Activated T-helper 1 cell treated with anti-CD3 and anti-CD28 coated beads, Interleukin-12 subunit alpha, Interleukin-12 subunit beta, Interleukin-2, Interleukin-4 antibody, amounts not matched to agents 30 ng/mL and 10 ng/mL and 1 ng/mL, durations not matched to agents 14 hours and 24 hours and 36 hours (primary cell): Measurements from ENCODE around the gene OBSL1. TPM values are rescaled to one million over a fixed set of nuclear protein-coding genes. Genes with fewer than 3 reads are reported as not detected.

Experiments used
- DNase-seq: peaks from one replicate; pipeline ENCODE4 v3.0.0; 2021; ENCODE audit warnings: low spot score
- H3K27ac Mint-ChIP-seq: one replicate; pipeline ENCODE4 v1.8.0; 2021; ENCODE audit warnings: mild to moderate bottlenecking, mixed read lengths
- H3K27me3 Mint-ChIP-seq: one replicate; pipeline ENCODE4 v1.8.0; 2022; ENCODE audit warnings: mild to moderate bottlenecking, moderate library complexity, mixed read lengths; ENCODE audit not compliant: insufficient read depth
- H3K36me3 Mint-ChIP-seq: one replicate; pipeline ENCODE4 v1.8.0; 2021; ENCODE audit warnings: low read depth, mixed read lengths
- H3K4me1 Mint-ChIP-seq: one replicate; pipeline ENCODE4 v1.8.0; 2021; ENCODE audit warnings: low read depth, mixed read lengths
- H3K4me3 Mint-ChIP-seq: one replicate; pipeline ENCODE4 v1.8.0; 2021; ENCODE audit warnings: mild to moderate bottlenecking, moderate library complexity, mixed read lengths
- H3K9me3 Mint-ChIP-seq: one replicate; pipeline ENCODE4 v1.8.0; 2021; ENCODE audit warnings: mixed read lengths
- intact Hi-C: fragments of 100-400 bp; cut with micrococcal nuclease; formaldehyde crosslinking; loops from one replicate; pipeline ENCODE4 v1.15.1; 2024
- total RNA-seq: library from RNA; stranded (reverse); gene quantifications from 2 replicates; pipeline ENCODE4 v1.2.3, GENCODE V29; 2022

OBSL1 gene
- total RNA-seq, 1 donor from 2014 or later, result 0.21 TPM

GRCh38 chr2:219513787-219514186, 57.6 kb downstream of the OBSL1 start:
- H3K9me3 Mint-ChIP-seq, result no peaks in the 10 kb centered on the region
- no peak overlapping the region for H3K4me3 Mint-ChIP-seq
- H3K4me1 Mint-ChIP-seq, result peaks cover 10% of the 10 kb centered on the region
- no peaks in the 10 kb centered on the region for H3K36me3 Mint-ChIP-seq
- H3K27ac Mint-ChIP-seq, result no peak overlapping the region
- DNase-seq, result no peak
- intact Hi-C loops, result no loop called here
- peaks cover 66% of the 10 kb centered on the region for H3K27me3 Mint-ChIP-seq

- no peak for DNase-seq
- Mint-ChIP-seq H3K27ac (no peak overlapping the region), H3K4me3 (no peak overlapping the region), H3K27me3 (peaks cover 59% of the 10 kb centered on the region), H3K4me1 (peaks cover 10% of the 10 kb centered on the region), H3K9me3 (no peaks in the 10 kb centered on the region), H3K36me3 (no peaks in the 10 kb centered on the region)
- intact Hi-C loops, result no loop called here
Observed at GRCh38 chr2:219512524-219513216, 58.7 kb downstream of the OBSL1 start.

GRCh38 chr2:219511547-219512325, 59.6 kb downstream of the OBSL1 start:
- Mint-ChIP-seq H3K27me3 (peaks cover 54% of the 10 kb centered on the region), H3K4me1 (peaks cover 10% of the 10 kb centered on the region), H3K9me3 (no peaks in the 10 kb centered on the region), H3K27ac (no peak overlapping the region), H3K4me3 (no peak overlapping the region), H3K36me3 (no peaks in the 10 kb centered on the region)
- intact Hi-C loops, result no loop called here
- DNase-seq, result no peak

- DNase-seq, result no peak
- Mint-ChIP-seq H3K9me3 (no peaks in the 10 kb centered on the region), H3K4me3 (no peak overlapping the region), H3K36me3 (peaks cover 4% of the 10 kb centered on the region), H3K27ac (no peak overlapping the region), H3K4me1 (peaks cover 10% of the 10 kb centered on the region), H3K27me3 (peaks cover 44% of the 10 kb centered on the region)
- intact Hi-C loops, result no loop called here
Observed at GRCh38 chr2:219510512-219511135, 60.7 kb downstream of the OBSL1 start.

GRCh38 chr2:219509780-219510511, 61.4 kb downstream of the OBSL1 start:
- H3K27ac Mint-ChIP-seq, result no peak overlapping the region
- no peak overlapping the region for H3K4me3 Mint-ChIP-seq
- H3K9me3 Mint-ChIP-seq, result no peaks in the 10 kb centered on the region
- intact Hi-C loops, result loop anchor here (1.0 kb wide), 2 partner anchors 12 to 20 kb away; partner anchors contain the start of gene GMPPA
- H3K36me3 Mint-ChIP-seq, result peaks cover 4% of the 10 kb centered on the region
- DNase-seq, result peak; percentile 12
- peaks cover 43% of the 10 kb centered on the region for H3K27me3 Mint-ChIP-seq
- H3K4me1 Mint-ChIP-seq, result peaks cover 10% of the 10 kb centered on the region

GRCh38 chr2:219508971-219509779, 62.2 kb downstream of the OBSL1 start:
- H3K27me3 Mint-ChIP-seq, result peaks cover 42% of the 10 kb centered on the region
- no peaks in the 10 kb centered on the region for H3K9me3 Mint-ChIP-seq
- DNase-seq, result no peak
- H3K4me1 Mint-ChIP-seq, result peaks cover 10% of the 10 kb centered on the region
- no peak overlapping the region for H3K4me3 Mint-ChIP-seq
- intact Hi-C loops, result loop anchor here (1.0 kb wide), 2 partner anchors 11 to 21 kb away; partner anchors contain the start of gene GMPPA
- H3K27ac Mint-ChIP-seq, result no peak overlapping the region
- peaks cover 7% of the 10 kb centered on the region for H3K36me3 Mint-ChIP-seq

GRCh38 chr2:219508444-219508734, 63.0 kb downstream of the OBSL1 start:
- DNase-seq, result no peak
- no peaks in the 10 kb centered on the region for H3K9me3 Mint-ChIP-seq
- H3K4me1 Mint-ChIP-seq, result peaks cover 10% of the 10 kb centered on the region
- H3K36me3 Mint-ChIP-seq, result peaks cover 11% of the 10 kb centered on the region
- H3K27ac Mint-ChIP-seq, result no peak overlapping the region
- H3K4me3 Mint-ChIP-seq, result no peak overlapping the region
- intact Hi-C loops, result no loop called here
- peaks cover 36% of the 10 kb centered on the region for H3K27me3 Mint-ChIP-seq

GRCh38 chr2:219507581-219508443, 63.5 kb downstream of the OBSL1 start:
- Mint-ChIP-seq H3K27ac (no peak overlapping the region), H3K4me1 (peaks cover 10% of the 10 kb centered on the region), H3K36me3 (peaks cover 12% of the 10 kb centered on the region), H3K27me3 (peaks cover 31% of the 10 kb centered on the region), H3K9me3 (no peaks in the 10 kb centered on the region), H3K4me3 (no peak overlapping the region)
- DNase-seq, result no peak
- intact Hi-C loops, result no loop called here

- no peak overlapping the region for H3K27ac Mint-ChIP-seq
- intact Hi-C loops, result no loop called here
Observed at GRCh38 chr2:219506802-219507526, 64.4 kb downstream of the OBSL1 start.

GRCh38 chr2:219506153-219506801, 65.1 kb downstream of the OBSL1 start:
- Mint-ChIP-seq H3K27ac (no peak overlapping the region), H3K9me3 (no peaks in the 10 kb centered on the region), H3K36me3 (peaks cover 14% of the 10 kb centered on the region), H3K4me1 (peaks cover 18% of the 10 kb centered on the region), H3K4me3 (no peak overlapping the region), H3K27me3 (peaks cover 21% of the 10 kb centered on the region)
- DNase-seq, result no peak
- intact Hi-C loops, result no loop called here

More at GRCh38 chr2:219506802-219507526, 64.4 kb downstream of the OBSL1 start:
- DNase-seq, result no peak
- Mint-ChIP-seq H3K36me3 (peaks cover 12% of the 10 kb centered on the region), H3K4me1 (peaks cover 11% of the 10 kb centered on the region), H3K4me3 (no peak overlapping the region), H3K27me3 (peaks cover 26% of the 10 kb centered on the region), H3K9me3 (no peaks in the 10 kb centered on the region)

- Mint-ChIP-seq H3K27ac (no peak overlapping the region), H3K4me1 (peaks cover 20% of the 10 kb centered on the region), H3K4me3 (no peak overlapping the region), H3K36me3 (peaks cover 14% of the 10 kb centered on the region), H3K27me3 (peaks cover 14% of the 10 kb centered on the region), H3K9me3 (no peaks in the 10 kb centered on the region)
- intact Hi-C loops, result no loop called here
- DNase-seq, result no peak
Observed at GRCh38 chr2:219505585-219505984, 65.8 kb downstream of the OBSL1 start.
